ENCODE results near the gene PCYOX1L. TPM values are rescaled to one million over a fixed set of nuclear protein-coding genes. Genes with fewer than 3 reads are reported as not detected.

Gene PCYOX1L
- total and polyA plus RNA-seq, 9 of the 15 experiments (the other 6 are each of a cell fraction or from before 2014, with no cell fraction given): 2.3 to 17.9 (median 6.0) TPM

DNA sequence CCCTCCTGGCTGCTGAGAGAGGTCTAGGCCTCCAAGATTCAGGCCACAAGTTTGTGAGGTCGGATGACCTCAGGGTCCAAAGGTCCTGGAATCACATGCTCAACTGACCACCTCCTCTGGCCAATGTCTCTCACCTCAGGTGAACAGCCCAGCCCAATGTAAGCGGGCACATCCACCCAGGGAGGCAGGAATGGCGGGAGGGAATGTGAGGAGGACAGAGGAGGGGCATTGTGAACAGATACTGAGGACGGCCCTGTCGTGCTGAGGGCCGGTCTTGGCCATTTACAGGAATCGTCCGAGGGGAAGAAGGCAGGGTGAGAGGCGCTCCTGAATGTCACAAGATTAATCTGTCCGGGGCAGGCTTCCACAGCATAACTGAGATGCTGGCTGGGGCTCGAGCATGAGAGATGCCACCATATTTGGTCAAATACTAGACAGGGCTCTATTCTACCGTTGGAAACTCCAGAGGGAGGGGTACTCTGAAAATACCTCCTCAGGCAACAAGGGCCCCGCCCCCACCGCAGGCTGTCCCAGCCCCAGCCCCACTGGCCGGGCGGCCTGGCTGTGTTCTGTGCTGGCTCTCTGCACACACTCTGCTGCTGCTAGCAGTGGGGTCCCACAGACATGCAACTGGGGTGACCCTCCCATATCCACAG is 22.7 kb downstream of the PCYOX1L start:
- no peak for TF ChIP-seq SRSF1 (IDR thresholded peaks at IDR 0.05; ENCODE audit: low read depth, low read length)
- TF ChIP-seq BRF1 (IDR thresholded peaks at IDR 0.05; ENCODE audit: borderline replicate concordance, extremely low read depth, insufficient read length): no peak
- Histone ChIP-seq H3K79me2 (ENCODE audit: control insufficient read depth, insufficient read depth, low read length) (no peaks in the 10 kb centered on the region), H3K27me3 (ENCODE audit: control insufficient read depth in 2 of 2, insufficient read depth in 2 of 2, low read length in 2 of 2) (no peaks in the 10 kb centered on the region), H3K9ac (ENCODE audit: insufficient read depth in 1 of 2, low read depth in 2 of 2, low read length in 2 of 2) (peak overlapping the region in 1 of 2 experiments; percentile 64; a peak in 1 of 4 replicates), H3K4me3 (no peak overlapping the region), H3K9me3 (replicated peaks; ENCODE audit: control insufficient read depth, insufficient read depth, low read depth, low read length) (no peaks in the 10 kb centered on the region), H3K4me2 (ENCODE audit: insufficient read depth, low read length) (no peak overlapping the region), H4K20me1 (replicated peaks; ENCODE audit: control insufficient read depth, insufficient read depth, low read length) (no peaks in the 10 kb centered on the region), H3K27ac (ENCODE audit: extremely low read depth, low read depth, low read length) (no peak overlapping the region), H3K9me1 (ENCODE audit: control insufficient read depth, insufficient read depth, low read length) (no peaks in the 10 kb centered on the region), H3K36me3 (ENCODE audit: control insufficient read depth, insufficient read depth, low read length) (no peaks in the 10 kb centered on the region), H2AFZ (ENCODE audit: low read depth, low read length) (no peak overlapping the region), H3K4me1 (replicated peaks in 1 of 2; ENCODE audit: control insufficient read depth in 2 of 2, insufficient read depth in 2 of 2, low read length in 2 of 2) (peaks cover 0 to 25% of the 10 kb centered on the region in 2 experiments; a peak in 3 of 5 replicates)
- in situ Hi-C loops (cut with MboI) (no loop called here), intact Hi-C loops (cut with micrococcal nuclease) (loop anchor here (5.0 kb wide), 1 partner anchor 237 kb away; no protein-coding TSS in a partner anchor)
- CTCF ChIA-PET (ENCODE audit: low intra/inter-chr PET ratio): interaction anchor here (1.0 to 1.4 kb wide), 3 partner anchors 9 to 185 kb away, joined by 4 to 6 read pairs (median 5); no protein-coding TSS in a partner anchor
- no peak for DNase-seq (ENCODE audit: extremely low read depth in 1 of 4, low spot score in 3 of 4)
- no TSS peak for BruUV-seq (replicated peaks)
- ATAC-seq: peak; percentile 29
- POLR2A ChIA-PET: interaction anchor here (0.6 to 1.0 kb wide), 2 partner anchors 9 to 71 kb away, joined by 3 read pairs; no protein-coding TSS in a partner anchor
- 43% methylated on average over 15 of the region's 16 CpGs for WGBS (ENCODE audit: insufficient coverage, low coverage, missing lambda C conversion rate)
- no peak for FAIRE-seq

All from K562 (cell line).